K562 (cell line): ENCODE measurements around the gene USH2A. TPM values are rescaled to one million over a fixed set of nuclear protein-coding genes. Genes with fewer than 3 reads are reported as not detected.

Experiments
- FOXJ3 ChIP-seq: sonication (generic); formaldehyde crosslinking; IDR thresholded peaks from 2 replicates; pipeline ENCODE4 v1.4.0; 2020; ENCODE audit warnings: mild to moderate bottlenecking, missing genetic modification reagents
- NFRKB ChIP-seq: fragments of 450-650 bp; IDR thresholded peaks from 2 replicates; pipeline ENCODE4 v1.6.1; 2016; ENCODE audit warnings: low read depth
- SRSF9 ChIP-seq: fragments of 200-400 bp; formaldehyde crosslinking; IDR thresholded peaks from 2 replicates; pipeline ENCODE4 v1.6.1; 2017; ENCODE audit warnings: low read depth, low read length, borderline replicate concordance
- TAL1 ChIP-seq: fragments of 450-650 bp; IDR thresholded peaks from 2 replicates; pipeline ENCODE4 v1.6.1; 2016; ENCODE audit warnings: mild to moderate bottlenecking
- U2AF1 ChIP-seq: fragments of 200-400 bp; formaldehyde crosslinking; optimal IDR thresholded peaks from 2 replicates; pipeline ENCODE3; 2017; ENCODE audit warnings: mild to moderate bottlenecking, low read depth, low read length, moderate library complexity
- ZNF217 ChIP-seq: sonication (generic); formaldehyde crosslinking; IDR thresholded peaks from 2 replicates; pipeline ENCODE4 v1.8.0; 2022; ENCODE audit warnings: mild to moderate bottlenecking, missing genetic modification reagents
- ZNF316 ChIP-seq: fragments of 450-650 bp; IDR thresholded peaks from 2 replicates; pipeline ENCODE4 v1.6.1; 2016
- polyA plus RNA-seq, 8 experiments: library from polyadenylated mRNA; depleted of rRNA in 4 of 8; stranded (reverse) in 5 of 8; unstranded in 3 of 8; fragments of >200 nt; fragmentation: Nextera tagmentation in 2 of 8; fragmentation: Illumina TruSeq in 1 of 8; extraction: Ambion mirVana in 2 of 8; extraction: Trizol in 1 of 8; gene quantifications; 2 replicates each; pipeline versions ENCODE4 v1.2.1 to v1.2.3, GENCODE V29; 2011 to 2014; ENCODE audit warnings: inconsistent platforms in 1 of 8, missing spikeins in 1 of 8
- total RNA-seq, 7 experiments: library from RNA; depleted of rRNA in 6 of 7; stranded (reverse); fragments of >200 nt in 6 of 7; fragmentation: Illumina TruSeq in 2 of 7; extraction: Trizol in 2 of 7; gene quantifications; 2 replicates each; pipeline versions ENCODE4 v1.2.1 to v1.2.3, GENCODE V29; 2011 to 2021; ENCODE audit warnings: low replicate concordance in 1 of 7
- TF ChIP-seq, protein P1 (sequence below), 2 experiments: fragments of 450-650 bp in 1 of 2; IDR thresholded peaks; 2 replicates each; pipeline ENCODE4 v1.6.1; 2011 to 2017; ENCODE audit warnings: low read depth in 2 of 2, antibody characterized with exemption in 1 of 2, borderline replicate concordance in 1 of 2, low read length in 1 of 2, mild to moderate bottlenecking in 1 of 2, mixed read lengths in 1 of 2; ENCODE audit not compliant: control insufficient read depth in 1 of 2
- TF ChIP-seq, protein P2 (sequence below): fragments of 450-650 bp; formaldehyde crosslinking; IDR thresholded peaks from 2 replicates; pipeline ENCODE4 v1.4.0; 2022; ENCODE audit warnings: missing genetic modification characterization
- TF ChIP-seq, protein P3 (sequence below): sonication (generic); formaldehyde crosslinking; IDR thresholded peaks from 2 replicates; pipeline ENCODE4 v1.4.0; 2020; ENCODE audit warnings: mild to moderate bottlenecking, missing genetic modification reagents

USH2A gene
- total and polyA plus RNA-seq, 9 of the 15 experiments (the other 6 are each of a cell fraction or from before 2014, with no cell fraction given) = under 0.01 TPM; not detected in 7

DNA sequence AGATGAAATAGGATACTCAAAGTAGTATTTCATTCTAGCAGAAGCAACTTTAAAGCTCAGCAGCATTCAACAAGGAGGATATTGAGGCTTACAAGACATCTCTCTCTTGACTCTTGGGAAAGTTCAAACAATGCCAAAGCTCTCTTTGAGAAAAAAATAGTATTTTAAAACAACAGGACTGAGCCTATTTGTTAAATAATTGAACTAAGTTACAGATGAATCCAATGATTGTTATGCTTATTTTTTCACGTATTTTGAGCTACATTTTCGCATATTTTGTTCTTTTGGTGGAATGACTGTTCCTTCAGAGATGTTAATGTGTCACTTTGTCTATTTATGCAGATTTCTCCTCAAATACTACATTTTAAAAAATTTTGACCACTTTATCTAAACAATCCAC lies 655.5 kb downstream of the USH2A start (continued):
- TF ChIP-seq, protein P1, sequence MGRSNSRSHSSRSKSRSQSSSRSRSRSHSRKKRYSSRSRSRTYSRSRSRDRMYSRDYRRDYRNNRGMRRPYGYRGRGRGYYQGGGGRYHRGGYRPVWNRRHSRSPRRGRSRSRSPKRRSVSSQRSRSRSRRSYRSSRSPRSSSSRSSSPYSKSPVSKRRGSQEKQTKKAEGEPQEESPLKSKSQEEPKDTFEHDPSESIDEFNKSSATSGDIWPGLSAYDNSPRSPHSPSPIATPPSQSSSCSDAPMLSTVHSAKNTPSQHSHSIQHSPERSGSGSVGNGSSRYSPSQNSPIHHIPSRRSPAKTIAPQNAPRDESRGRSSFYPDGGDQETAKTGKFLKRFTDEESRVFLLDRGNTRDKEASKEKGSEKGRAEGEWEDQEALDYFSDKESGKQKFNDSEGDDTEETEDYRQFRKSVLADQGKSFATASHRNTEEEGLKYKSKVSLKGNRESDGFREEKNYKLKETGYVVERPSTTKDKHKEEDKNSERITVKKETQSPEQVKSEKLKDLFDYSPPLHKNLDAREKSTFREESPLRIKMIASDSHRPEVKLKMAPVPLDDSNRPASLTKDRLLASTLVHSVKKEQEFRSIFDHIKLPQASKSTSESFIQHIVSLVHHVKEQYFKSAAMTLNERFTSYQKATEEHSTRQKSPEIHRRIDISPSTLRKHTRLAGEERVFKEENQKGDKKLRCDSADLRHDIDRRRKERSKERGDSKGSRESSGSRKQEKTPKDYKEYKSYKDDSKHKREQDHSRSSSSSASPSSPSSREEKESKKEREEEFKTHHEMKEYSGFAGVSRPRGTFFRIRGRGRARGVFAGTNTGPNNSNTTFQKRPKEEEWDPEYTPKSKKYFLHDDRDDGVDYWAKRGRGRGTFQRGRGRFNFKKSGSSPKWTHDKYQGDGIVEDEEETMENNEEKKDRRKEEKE (IDR thresholded peaks at IDR 0.05; ENCODE audit: borderline replicate concordance in 1 of 2, control insufficient read depth in 1 of 2, low read depth in 2 of 2, low read length in 1 of 2) = no peak
- TF ChIP-seq TAL1 (no peak), NFRKB (no peak), U2AF1 (no peak), ZNF217 (CRISPR knock-in tag) (no peak), ZNF316 (no peak), SRSF9 (no peak), FOXJ3 (CRISPR knock-in tag) (no peak)
- TF ChIP-seq, protein P2, sequence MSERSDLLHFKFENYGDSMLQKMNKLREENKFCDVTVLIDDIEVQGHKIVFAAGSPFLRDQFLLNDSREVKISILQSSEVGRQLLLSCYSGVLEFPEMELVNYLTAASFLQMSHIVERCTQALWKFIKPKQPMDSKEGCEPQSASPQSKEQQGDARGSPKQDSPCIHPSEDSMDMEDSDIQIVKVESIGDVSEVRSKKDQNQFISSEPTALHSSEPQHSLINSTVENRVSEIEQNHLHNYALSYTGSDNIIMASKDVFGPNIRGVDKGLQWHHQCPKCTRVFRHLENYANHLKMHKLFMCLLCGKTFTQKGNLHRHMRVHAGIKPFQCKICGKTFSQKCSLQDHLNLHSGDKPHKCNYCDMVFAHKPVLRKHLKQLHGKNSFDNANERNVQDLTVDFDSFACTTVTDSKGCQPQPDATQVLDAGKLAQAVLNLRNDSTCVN (CRISPR knock-in tag) = no peak
- TF ChIP-seq, protein P3, sequence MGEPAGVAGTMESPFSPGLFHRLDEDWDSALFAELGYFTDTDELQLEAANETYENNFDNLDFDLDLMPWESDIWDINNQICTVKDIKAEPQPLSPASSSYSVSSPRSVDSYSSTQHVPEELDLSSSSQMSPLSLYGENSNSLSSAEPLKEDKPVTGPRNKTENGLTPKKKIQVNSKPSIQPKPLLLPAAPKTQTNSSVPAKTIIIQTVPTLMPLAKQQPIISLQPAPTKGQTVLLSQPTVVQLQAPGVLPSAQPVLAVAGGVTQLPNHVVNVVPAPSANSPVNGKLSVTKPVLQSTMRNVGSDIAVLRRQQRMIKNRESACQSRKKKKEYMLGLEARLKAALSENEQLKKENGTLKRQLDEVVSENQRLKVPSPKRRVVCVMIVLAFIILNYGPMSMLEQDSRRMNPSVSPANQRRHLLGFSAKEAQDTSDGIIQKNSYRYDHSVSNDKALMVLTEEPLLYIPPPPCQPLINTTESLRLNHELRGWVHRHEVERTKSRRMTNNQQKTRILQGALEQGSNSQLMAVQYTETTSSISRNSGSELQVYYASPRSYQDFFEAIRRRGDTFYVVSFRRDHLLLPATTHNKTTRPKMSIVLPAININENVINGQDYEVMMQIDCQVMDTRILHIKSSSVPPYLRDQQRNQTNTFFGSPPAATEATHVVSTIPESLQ = no peak
